Heart left ventricle (tissue), 16 donors: ENCODE measurements around the gene ZPBP. TPM values are rescaled to one million over a fixed set of nuclear protein-coding genes. Genes with fewer than 3 reads are reported as not detected.

Source experiments
- ATAC-seq, 4 donors: fragments of 200-7000 bp; cut with Tn5 transposase; one replicate each; pipeline ENCODE4 v1.9.1; 2020 to 2022; ENCODE audit warnings: moderate library complexity in 4 of 4, mild to moderate bottlenecking in 3 of 4, moderate number of reproducible peaks in 1 of 4
- DNase-seq, 5 donors: peaks; one replicate each; pipeline ENCODE4 v3.0.0-alpha.2; 2020
- H3K27ac ChIP-seq, 12 donors: fragments of 200-600 bp; sonication (generic) in 4 of 12; one replicate each; pipeline versions ENCODE4 v1.5.0 to v1.8.0; 2016 to 2022; ENCODE audit warnings: mild to moderate bottlenecking in 2 of 12
- H3K27me3 ChIP-seq, 9 donors: fragments of 200-600 bp; sonication (generic) in 2 of 9; one replicate each; pipeline versions ENCODE4 v1.5.1 to v1.8.0; 2016 to 2022; ENCODE audit warnings: mild to moderate bottlenecking in 3 of 9
- H3K36me3 ChIP-seq, 9 donors: fragments of 200-600 bp; sonication (generic) in 2 of 9; one replicate each; pipeline versions ENCODE4 v1.5.0 to v1.8.0; 2018 to 2022; ENCODE audit warnings: mild to moderate bottlenecking in 2 of 9
- H3K4me1 ChIP-seq, 12 donors: fragments of 200-600 bp; sonication (generic) in 4 of 12; one replicate each; pipeline versions ENCODE4 v1.5.0 to v1.8.0; 2016 to 2022; ENCODE audit warnings: mild to moderate bottlenecking in 3 of 12
- H3K4me3 ChIP-seq, 12 donors: fragments of 200-600 bp; sonication (generic) in 4 of 12; one replicate each; pipeline versions ENCODE4 v1.5.0 to v1.8.0; 2017 to 2022; ENCODE audit warnings: mild to moderate bottlenecking in 9 of 12, moderate library complexity in 4 of 12
- H3K9me3 ChIP-seq, 12 donors: fragments of 200-600 bp; sonication (generic) in 4 of 12; one replicate each; pipeline versions ENCODE4 v1.5.0 to v1.8.0; 2016 to 2022; ENCODE audit warnings: mild to moderate bottlenecking in 1 of 12
- CTCF ChIP-seq, 12 donors: fragments of 200-600 bp; sonication (generic) in 4 of 12; IDR thresholded peaks; one replicate each; pipeline versions ENCODE4 v1.5.0 to v1.8.0; 2018 to 2022; ENCODE audit warnings: antibody characterized with exemption in 12 of 12, mild to moderate bottlenecking in 5 of 12
- POLR2A ChIP-seq, 2 donors: fragments of 450-650 bp; IDR thresholded peaks; one replicate each; pipeline ENCODE4 v1.6.1; 2017; ENCODE audit warnings: antibody characterized with exemption in 2 of 2, mild to moderate bottlenecking in 2 of 2, moderate library complexity in 2 of 2
- WGBS, 4 donors: extraction: QIAGEN DNeasy Blood & Tissue Kit in 2 of 4; methylation state at CpG; one replicate each; pipeline versions ENCODE4 v1.1.5 to v1.1.7; 2013 to 2018; 5-methylcytosine and 5-hydroxymethylcytosine counted together
- intact Hi-C, 10 donors: fragments of 100-400 bp; cut with DNase I; formaldehyde crosslinking; loops; one replicate each; pipeline versions ENCODE4 v1.11.1 to v1.14.2; 2022
- polyA plus RNA-seq, 2 donors: library from polyadenylated mRNA; stranded (reverse); fragments of 200-250 nt; gene quantifications; one replicate each; pipeline ENCODE4 v1.2.3, GENCODE V29; 2013
- total RNA-seq, 9 donors: library from RNA; depleted of rRNA in 2 of 9; stranded (reverse); fragments of >200 nt in 2 of 9; fragmentation: NEBNext Ultra II Directional in 3 of 9; extraction: Animal tissue kit (Norgen Biotek cat#: 25700) in 3 of 9; gene quantifications; one replicate each; pipeline versions ENCODE4 v1.1.0 to v1.2.4, GENCODE V29; 2016 to 2023
- donor health status: ischemic (EF 13 %, LVEDD 7.1; RV severe dilation, severe dysfunction).
- donor health status: healthy with polysubstance abuse.
- donor health status: DM: no; HTN: yes; CAD: no.
- donor health status: DM: no; HTN: no; CAD: no.
- donor health status: ischemic (EF 25% LVEDD 6.9; RV normal size, moderate dysfunction).
- donor health status: ischemic (EF 25% LVEDD 5.7; RV mildly dilated, moderate dysfunction).
- donor health status: healthy.
- donor health status: DM: yes; HTN: yes; CAD: no.
- donor health status: ischemic (EF 35%, LVEDD 5.7; RV mildly dilated, moderate dysfunction).
- donor health status: nonischemic (EF 11% LVEDD 7.7; RV severe dilation, severe dysfunction).
- donor health status: DM: yes; HTN: yes; CAD: no.
- donor health status: PGD.
- donor health status: ischemic (EF 29% LVEDD 5.4; RV normal size, mild dysfunction).
- donor health status: nonischemic (EF 23%, LVEDD 6.1; RV moderate dilation, normal function).

ZPBP gene
- total and polyA plus RNA-seq, 11 donors: not detected

- no peak overlapping the region for H3K4me3 ChIP-seq
- intact Hi-C loops: no loop called here
- WGBS, 4 donors: 62 to 77% (median 71%) methylated on average over 1 of the region's 1 CpG
- DNase-seq: no peak
- H3K27ac ChIP-seq: no peak overlapping the region
- H3K36me3 ChIP-seq: no peaks in the 10 kb centered on the region
- H3K4me1 ChIP-seq: no peaks in the 10 kb centered on the region
- no peaks in the 10 kb centered on the region for H3K27me3 ChIP-seq
- H3K9me3 ChIP-seq: no peaks in the 10 kb centered on the region
- TF ChIP-seq POLR2A (IDR thresholded peaks at IDR 0.05) (no peak), CTCF (IDR thresholded peaks at IDR 0.05) (no peak)
- ATAC-seq: no peak
Observed at GRCh38 chr7:49976238-49976637, 116.8 kb downstream of the ZPBP start.

GRCh38 chr7:49974035-49974434, 119.0 kb downstream of the ZPBP start:
- ATAC-seq: no peak
- Histone ChIP-seq H3K27ac (no peak overlapping the region), H3K4me1 (no peaks in the 10 kb centered on the region), H3K4me3 (no peak overlapping the region), H3K36me3 (no peaks in the 10 kb centered on the region), H3K9me3 (no peaks in the 10 kb centered on the region), H3K27me3 (no peaks in the 10 kb centered on the region)
- TF ChIP-seq CTCF (IDR thresholded peaks at IDR 0.05) (no peak), POLR2A (IDR thresholded peaks at IDR 0.05) (no peak)
- intact Hi-C loops: no loop called here
- 78 to 94% (median 86%) methylated on average over 1 of the region's 1 CpG for WGBS, 4 donors
- no peak for DNase-seq

GRCh38 chr7:49937608-49938007, 155.4 kb downstream of the ZPBP start:
- TF ChIP-seq CTCF (IDR thresholded peaks at IDR 0.05): no peak
- TF ChIP-seq POLR2A (IDR thresholded peaks at IDR 0.05): no peak
- H3K36me3 ChIP-seq: no peaks in the 10 kb centered on the region
- H3K9me3 ChIP-seq: peaks cover 0 to 24% (median 2%) of the 10 kb centered on the region in 12 donors
- H3K4me1 ChIP-seq: no peaks in the 10 kb centered on the region
- no peaks in the 10 kb centered on the region for H3K27me3 ChIP-seq
- intact Hi-C loops: no loop called here
- no peak overlapping the region for H3K4me3 ChIP-seq
- no peak for DNase-seq
- 80 to 87% (median 86%) methylated on average over 2 of the region's 2 CpGs for WGBS, 4 donors
- no peak overlapping the region for H3K27ac ChIP-seq
- no peak for ATAC-seq

- intact Hi-C loops: no loop called here
- Histone ChIP-seq H3K27ac (no peak overlapping the region), H3K9me3 (peaks cover 0 to 18% (median 2%) of the 10 kb centered on the region in 12 donors), H3K4me3 (no peak overlapping the region), H3K4me1 (peaks cover 0 to 7% (median 0%) of the 10 kb centered on the region in 12 donors), H3K27me3 (no peaks in the 10 kb centered on the region), H3K36me3 (no peaks in the 10 kb centered on the region)
- 68 to 87% (median 77%) methylated on average over 2 of the region's 2 CpGs for WGBS, 4 donors
- DNase-seq: no peak
- ATAC-seq: no peak
- TF ChIP-seq CTCF (IDR thresholded peaks at IDR 0.05): no peak
- TF ChIP-seq POLR2A (IDR thresholded peaks at IDR 0.05): no peak
Observed at GRCh38 chr7:49931627-49932026, 161.4 kb downstream of the ZPBP start.
